Measurements from ENCODE around the gene SSBP3. TPM values are rescaled to one million over a fixed set of nuclear protein-coding genes. Genes with fewer than 3 reads are reported as not detected.

Gene SSBP3
- total RNA-seq, 1 donor from 2014 or later, result 27.1 TPM

DNA sequence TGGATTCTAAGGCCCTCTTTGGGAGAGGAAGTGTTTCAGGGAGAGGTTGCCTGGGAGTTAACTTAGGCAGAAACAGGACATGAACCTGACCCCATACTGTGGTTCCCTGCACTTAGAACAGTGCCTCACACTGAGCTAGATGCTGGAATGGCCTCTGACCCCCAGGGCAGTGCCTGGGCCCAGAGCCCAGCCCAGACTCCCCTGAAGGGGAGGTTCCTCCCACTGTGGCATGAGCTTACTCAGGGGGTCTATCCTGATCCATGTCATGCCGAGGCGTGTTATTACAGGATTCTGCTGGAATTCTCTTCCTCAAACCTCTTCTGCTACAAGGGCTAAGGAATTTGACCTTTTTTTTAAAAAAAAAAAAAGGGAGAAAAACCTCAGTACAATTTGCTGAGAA, 134.1 kb downstream of the SSBP3 start:
- H3K4me1 ChIP-seq (ENCODE audit: control insufficient read depth in 3 of 3, insufficient read depth in 3 of 3, low read length in 3 of 3), result peaks cover 58 to 77% (median 69%) of the 10 kb centered on the region in 3 donors
- peak overlapping the region; percentile 93 for H3K27ac ChIP-seq (ENCODE audit: low read depth, low read length)
- no peaks in the 10 kb centered on the region for H3K9me3 ChIP-seq (ENCODE audit: control insufficient read depth in 3 of 3, low read length in 3 of 3)
- H3K36me3 ChIP-seq (ENCODE audit: control insufficient read depth in 3 of 3, insufficient read depth in 3 of 3, low read length in 3 of 3), result no peaks in the 10 kb centered on the region
- H3K4me3 ChIP-seq (ENCODE audit: low read length in 3 of 3), result no peak overlapping the region
- H3K27me3 ChIP-seq (ENCODE audit: control insufficient read depth in 3 of 3, insufficient read depth in 3 of 3, low read length in 3 of 3), result no peaks in the 10 kb centered on the region
- H3K9ac ChIP-seq (ENCODE audit: low read depth in 1 of 3, low read length in 3 of 3), result peak overlapping the region; percentile 46 to 82 (median 57)

DNA sequence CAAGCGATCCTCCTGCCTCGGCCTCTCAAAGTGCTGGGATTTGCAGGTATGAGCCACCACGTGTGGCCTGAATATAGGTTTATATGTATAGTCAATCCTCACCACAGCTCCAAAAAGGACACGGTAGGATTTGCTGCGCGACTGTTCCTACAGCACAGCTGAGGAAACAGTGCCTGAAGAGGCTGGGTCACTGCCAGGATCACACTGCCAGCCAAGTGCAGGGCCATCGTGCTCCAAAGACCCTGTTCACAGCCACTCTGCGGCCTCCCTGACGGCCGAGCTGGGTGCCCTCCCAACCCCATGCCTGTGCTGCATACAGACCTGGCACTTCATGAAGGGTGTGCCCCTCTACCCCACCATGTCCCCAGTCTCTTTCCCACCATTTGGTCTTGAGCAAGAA, 134.9 kb downstream of the SSBP3 start:
- no peaks in the 10 kb centered on the region for H3K9me3 ChIP-seq (ENCODE audit: control insufficient read depth in 3 of 3, low read length in 3 of 3)
- H3K27ac ChIP-seq (ENCODE audit: low read depth, low read length), result no peak overlapping the region
- H3K4me1 ChIP-seq (ENCODE audit: control insufficient read depth in 3 of 3, insufficient read depth in 3 of 3, low read length in 3 of 3), result peaks cover 53 to 74% (median 66%) of the 10 kb centered on the region in 3 donors
- no peak overlapping the region for H3K9ac ChIP-seq (ENCODE audit: low read depth in 1 of 3, low read length in 3 of 3)
- H3K36me3 ChIP-seq (ENCODE audit: control insufficient read depth in 3 of 3, insufficient read depth in 3 of 3, low read length in 3 of 3), result no peaks in the 10 kb centered on the region
- H3K4me3 ChIP-seq (ENCODE audit: low read length in 3 of 3), result no peak overlapping the region
- H3K27me3 ChIP-seq (ENCODE audit: control insufficient read depth in 3 of 3, insufficient read depth in 3 of 3, low read length in 3 of 3), result no peaks in the 10 kb centered on the region

DNA sequence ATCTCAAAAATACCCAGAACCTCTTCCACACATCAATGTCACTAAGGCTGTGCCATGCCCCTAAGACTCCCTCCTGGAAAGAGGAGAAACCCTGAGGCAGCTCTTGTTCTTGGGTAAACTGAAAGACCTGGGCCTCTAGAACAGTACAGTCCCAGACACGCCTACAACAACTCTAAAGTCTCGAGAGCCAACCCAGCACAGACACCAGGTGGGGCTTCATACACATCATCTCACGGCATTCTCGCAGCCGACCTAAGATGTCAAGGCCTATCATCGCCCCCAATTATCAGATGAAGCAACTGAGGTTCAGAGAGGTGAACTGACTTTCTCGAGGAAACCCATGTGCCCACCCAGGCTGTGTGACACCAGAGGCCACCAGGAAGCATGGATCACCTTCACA, 135.7 kb downstream of the SSBP3 start:
- Histone ChIP-seq H3K36me3 (ENCODE audit: control insufficient read depth in 3 of 3, insufficient read depth in 3 of 3, low read length in 3 of 3) (no peaks in the 10 kb centered on the region), H3K4me1 (ENCODE audit: control insufficient read depth in 3 of 3, insufficient read depth in 3 of 3, low read length in 3 of 3) (peaks cover 46 to 68% (median 59%) of the 10 kb centered on the region in 3 donors), H3K4me3 (ENCODE audit: low read length in 3 of 3) (no peak overlapping the region), H3K27ac (ENCODE audit: low read depth, low read length) (no peak overlapping the region), H3K27me3 (ENCODE audit: control insufficient read depth in 3 of 3, insufficient read depth in 3 of 3, low read length in 3 of 3) (no peaks in the 10 kb centered on the region), H3K9me3 (ENCODE audit: control insufficient read depth in 3 of 3, low read length in 3 of 3) (no peaks in the 10 kb centered on the region), H3K9ac (ENCODE audit: low read depth in 1 of 3, low read length in 3 of 3) (no peak overlapping the region)

DNA sequence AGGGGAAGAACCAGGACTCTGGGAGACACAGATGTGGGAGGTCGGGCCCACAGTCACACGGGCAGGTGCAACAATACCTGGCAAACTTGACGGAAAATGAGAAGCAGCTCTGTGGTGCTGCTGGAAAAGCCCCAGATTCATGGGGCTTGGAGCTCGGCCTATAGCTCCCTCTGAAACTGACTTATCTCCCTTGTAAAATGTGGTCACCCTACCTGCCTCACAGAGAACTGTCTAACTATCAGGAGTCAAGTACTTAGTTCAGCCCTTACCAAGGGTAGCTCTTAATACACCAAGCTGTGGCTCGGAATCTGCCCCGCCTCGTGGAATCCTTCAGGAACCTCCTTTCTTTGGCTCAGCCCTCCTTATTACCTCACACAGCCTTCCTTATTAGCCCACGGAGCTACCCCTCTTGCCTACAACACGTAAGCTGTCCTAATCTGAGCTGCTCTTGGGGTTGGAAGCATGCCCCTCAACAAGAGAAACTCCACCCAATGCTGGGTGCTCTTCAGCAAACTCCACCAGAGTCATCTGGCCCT, 137.4 kb downstream of the SSBP3 start:
- Histone ChIP-seq H3K4me1 (ENCODE audit: control insufficient read depth in 3 of 3, insufficient read depth in 3 of 3, low read length in 3 of 3) (peaks cover 29 to 51% (median 42%) of the 10 kb centered on the region in 3 donors), H3K36me3 (ENCODE audit: control insufficient read depth in 3 of 3, insufficient read depth in 3 of 3, low read length in 3 of 3) (peaks cover 0 to 4% (median 0%) of the 10 kb centered on the region in 3 donors), H3K9ac (ENCODE audit: low read depth in 1 of 3, low read length in 3 of 3) (no peak overlapping the region), H3K27ac (ENCODE audit: low read depth, low read length) (no peak overlapping the region), H3K27me3 (ENCODE audit: control insufficient read depth in 3 of 3, insufficient read depth in 3 of 3, low read length in 3 of 3) (no peaks in the 10 kb centered on the region), H3K4me3 (ENCODE audit: low read length in 3 of 3) (no peak overlapping the region), H3K9me3 (ENCODE audit: control insufficient read depth in 3 of 3, low read length in 3 of 3) (no peaks in the 10 kb centered on the region)

DNA sequence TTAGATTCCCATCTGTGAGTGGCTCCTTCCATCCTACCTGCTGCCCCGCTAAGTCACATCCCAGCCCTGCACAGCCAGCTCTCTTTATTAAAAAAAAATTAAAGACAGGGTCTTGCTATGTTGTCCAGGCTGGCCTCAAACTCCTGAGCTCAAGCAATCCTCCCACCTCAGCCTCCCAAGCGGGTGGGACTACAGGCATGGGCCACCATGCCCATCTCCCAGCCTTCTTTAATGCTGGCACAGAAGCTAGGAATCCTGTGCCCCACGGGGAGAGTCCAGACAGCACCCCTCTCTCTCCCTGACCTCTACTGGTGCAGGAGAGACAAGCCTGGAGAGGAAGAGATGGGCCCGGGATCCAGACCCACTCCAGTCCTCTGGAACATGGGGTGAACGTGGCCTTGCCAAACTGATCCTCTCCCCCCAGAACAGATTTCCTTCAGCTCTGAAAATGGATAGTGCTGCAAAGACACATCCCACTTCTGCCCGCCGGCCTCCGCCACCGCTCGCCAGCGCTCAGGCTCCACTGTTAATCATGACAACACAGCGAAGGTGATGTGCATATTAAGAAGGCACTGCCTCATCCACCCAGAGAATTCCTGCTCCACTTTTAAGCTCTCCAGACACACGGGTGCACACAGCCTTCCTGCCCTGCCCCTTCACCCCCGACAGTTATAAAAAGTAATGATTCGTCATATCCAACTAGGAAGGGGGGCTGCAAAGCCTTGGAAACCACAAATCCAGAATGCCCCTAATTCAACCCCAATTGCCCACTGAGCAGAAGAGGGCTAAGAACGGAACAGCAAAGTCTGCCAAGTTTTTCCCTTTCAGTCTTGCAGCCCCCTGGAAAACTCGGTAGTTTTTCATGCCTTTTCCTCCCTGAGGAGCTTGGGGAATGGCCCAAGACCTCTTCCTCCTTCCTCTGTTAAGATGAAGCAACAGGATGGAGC, 138.1 kb downstream of the SSBP3 start:
- no peak overlapping the region for H3K27ac ChIP-seq (ENCODE audit: low read depth, low read length)
- H3K36me3 ChIP-seq (ENCODE audit: control insufficient read depth in 3 of 3, insufficient read depth in 3 of 3, low read length in 3 of 3), result peaks cover 0 to 4% (median 0%) of the 10 kb centered on the region in 3 donors
- no peak overlapping the region for H3K9ac ChIP-seq (ENCODE audit: low read depth in 1 of 3, low read length in 3 of 3)
- no peaks in the 10 kb centered on the region for H3K27me3 ChIP-seq (ENCODE audit: control insufficient read depth in 3 of 3, insufficient read depth in 3 of 3, low read length in 3 of 3)
- H3K4me1 ChIP-seq (ENCODE audit: control insufficient read depth in 3 of 3, insufficient read depth in 3 of 3, low read length in 3 of 3), result peaks cover 21 to 48% (median 37%) of the 10 kb centered on the region in 3 donors
- H3K9me3 ChIP-seq (ENCODE audit: control insufficient read depth in 3 of 3, low read length in 3 of 3), result no peaks in the 10 kb centered on the region
- no peak overlapping the region for H3K4me3 ChIP-seq (ENCODE audit: low read length in 3 of 3)

DNA sequence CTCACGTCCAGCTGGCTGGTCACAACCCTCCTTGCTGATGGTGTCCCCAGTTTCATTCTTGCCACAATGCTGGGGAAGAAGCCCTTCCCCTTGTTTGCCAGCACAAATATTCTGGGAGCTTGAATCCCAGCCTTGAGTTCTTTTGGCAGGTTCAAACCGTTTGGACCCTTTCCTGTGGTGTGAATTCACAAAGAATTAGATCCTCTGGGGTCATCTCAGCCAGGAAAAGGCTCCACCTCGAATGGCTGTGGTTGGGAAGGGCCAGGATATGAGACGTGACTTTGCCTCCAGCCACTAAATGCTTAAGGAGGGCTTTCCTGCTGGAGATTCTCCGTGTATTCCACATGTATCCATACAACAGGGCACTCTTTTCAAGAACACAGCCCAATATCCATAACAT, 139.3 kb downstream of the SSBP3 start:
- H3K36me3 ChIP-seq (ENCODE audit: control insufficient read depth in 3 of 3, insufficient read depth in 3 of 3, low read length in 3 of 3), result peaks cover 0 to 4% (median 0%) of the 10 kb centered on the region in 3 donors
- H3K27ac ChIP-seq (ENCODE audit: low read depth, low read length), result no peak overlapping the region
- H3K9ac ChIP-seq (ENCODE audit: low read depth in 1 of 3, low read length in 3 of 3), result peak overlapping the region in 1 of 3 donors; percentile 16
- no peak overlapping the region for H3K4me3 ChIP-seq (ENCODE audit: low read length in 3 of 3)
- H3K27me3 ChIP-seq (ENCODE audit: control insufficient read depth in 3 of 3, insufficient read depth in 3 of 3, low read length in 3 of 3), result no peaks in the 10 kb centered on the region
- peaks cover 14 to 38% (median 29%) of the 10 kb centered on the region in 3 donors for H3K4me1 ChIP-seq (ENCODE audit: control insufficient read depth in 3 of 3, insufficient read depth in 3 of 3, low read length in 3 of 3)
- no peaks in the 10 kb centered on the region for H3K9me3 ChIP-seq (ENCODE audit: control insufficient read depth in 3 of 3, low read length in 3 of 3)

DNA sequence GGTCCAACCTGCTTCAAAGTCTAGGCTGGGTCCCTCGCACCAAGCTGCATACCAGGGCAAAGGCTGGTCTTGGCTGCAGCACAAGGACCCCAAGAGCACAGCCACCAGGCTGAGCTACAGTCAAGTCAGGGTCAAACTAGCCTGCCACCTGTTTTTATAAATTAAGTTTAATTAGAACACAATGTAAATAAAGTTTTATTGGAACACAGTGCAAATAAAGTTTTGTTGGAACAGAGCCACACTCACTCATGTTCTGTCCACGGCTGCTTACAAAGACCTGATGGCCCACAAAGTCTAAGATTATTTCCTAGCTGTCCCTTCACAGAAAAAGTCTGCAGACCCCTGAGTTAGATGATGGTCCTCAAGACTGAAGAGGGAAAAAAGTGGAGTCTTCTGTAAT, 140.0 kb downstream of the SSBP3 start:
- Histone ChIP-seq H3K36me3 (ENCODE audit: control insufficient read depth in 3 of 3, insufficient read depth in 3 of 3, low read length in 3 of 3) (peaks cover 0 to 4% (median 0%) of the 10 kb centered on the region in 3 donors), H3K4me1 (ENCODE audit: control insufficient read depth in 3 of 3, insufficient read depth in 3 of 3, low read length in 3 of 3) (peaks cover 11 to 38% (median 25%) of the 10 kb centered on the region in 3 donors), H3K27me3 (ENCODE audit: control insufficient read depth in 3 of 3, insufficient read depth in 3 of 3, low read length in 3 of 3) (no peaks in the 10 kb centered on the region), H3K4me3 (ENCODE audit: low read length in 3 of 3) (no peak overlapping the region), H3K27ac (ENCODE audit: low read depth, low read length) (no peak overlapping the region), H3K9ac (ENCODE audit: low read depth in 1 of 3, low read length in 3 of 3) (no peak overlapping the region), H3K9me3 (ENCODE audit: control insufficient read depth in 3 of 3, low read length in 3 of 3) (no peaks in the 10 kb centered on the region)

DNA sequence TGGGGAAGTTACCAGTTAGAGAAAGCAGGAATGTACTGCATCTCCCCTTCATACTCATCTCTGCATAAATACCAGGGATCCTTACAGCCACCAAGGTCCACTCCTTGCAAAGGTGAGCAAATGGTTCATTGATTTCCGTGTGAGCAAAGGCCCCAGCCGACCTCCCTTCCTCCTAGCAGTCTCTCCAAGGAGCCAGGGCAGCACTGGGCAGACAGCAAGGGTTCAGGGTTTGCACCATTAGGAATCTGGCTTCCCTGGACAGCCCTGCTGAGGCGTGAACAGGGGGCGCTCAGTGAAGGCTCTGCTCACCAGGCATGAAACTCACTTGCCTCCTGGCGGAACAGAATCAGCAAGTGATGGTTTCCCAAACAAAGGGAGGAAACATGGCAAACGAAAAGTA, 140.5 kb downstream of the SSBP3 start:
- Histone ChIP-seq H3K27ac (ENCODE audit: low read depth, low read length) (no peak overlapping the region), H3K4me3 (ENCODE audit: low read length in 3 of 3) (no peak overlapping the region), H3K27me3 (ENCODE audit: control insufficient read depth in 3 of 3, insufficient read depth in 3 of 3, low read length in 3 of 3) (no peaks in the 10 kb centered on the region), H3K4me1 (ENCODE audit: control insufficient read depth in 3 of 3, insufficient read depth in 3 of 3, low read length in 3 of 3) (peaks cover 13 to 38% (median 29%) of the 10 kb centered on the region in 3 donors), H3K9me3 (ENCODE audit: control insufficient read depth in 3 of 3, low read length in 3 of 3) (no peaks in the 10 kb centered on the region), H3K9ac (ENCODE audit: low read depth in 1 of 3, low read length in 3 of 3) (no peak overlapping the region), H3K36me3 (ENCODE audit: control insufficient read depth in 3 of 3, insufficient read depth in 3 of 3, low read length in 3 of 3) (peaks cover 0 to 6% (median 0%) of the 10 kb centered on the region in 3 donors)

DNA sequence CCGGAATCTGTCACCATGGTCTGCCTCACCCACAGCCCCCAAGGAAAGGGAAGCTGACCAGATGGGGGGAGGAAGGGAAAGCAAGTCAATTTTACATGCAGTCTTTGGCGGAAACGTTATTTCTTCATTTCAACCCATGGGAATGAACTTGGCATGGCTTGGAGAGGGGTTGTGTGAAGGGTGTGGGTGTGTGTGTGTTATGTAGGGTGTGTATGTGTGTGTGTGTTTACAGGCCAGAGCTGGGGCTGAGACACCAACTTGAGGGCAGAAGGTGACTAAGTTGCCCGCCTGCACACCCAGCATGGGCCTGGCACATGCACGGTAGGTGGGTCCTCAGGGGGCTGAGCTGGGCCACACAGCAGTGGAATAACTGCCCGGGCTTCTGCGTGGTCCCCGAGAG, 141.1 kb downstream of the SSBP3 start:
- Histone ChIP-seq H3K4me1 (ENCODE audit: control insufficient read depth in 3 of 3, insufficient read depth in 3 of 3, low read length in 3 of 3) (peaks cover 19 to 36% (median 34%) of the 10 kb centered on the region in 3 donors), H3K27ac (ENCODE audit: low read depth, low read length) (no peak overlapping the region), H3K27me3 (ENCODE audit: control insufficient read depth in 3 of 3, insufficient read depth in 3 of 3, low read length in 3 of 3) (no peaks in the 10 kb centered on the region)

More for the DNA sequence above, 141.1 kb downstream of the SSBP3 start:
- no peak overlapping the region for H3K4me3 ChIP-seq (ENCODE audit: low read length in 3 of 3)
- H3K9ac ChIP-seq (ENCODE audit: low read depth in 1 of 3, low read length in 3 of 3), result no peak overlapping the region
- H3K36me3 ChIP-seq (ENCODE audit: control insufficient read depth in 3 of 3, insufficient read depth in 3 of 3, low read length in 3 of 3), result peaks cover 0 to 6% (median 0%) of the 10 kb centered on the region in 3 donors
- no peaks in the 10 kb centered on the region for H3K9me3 ChIP-seq (ENCODE audit: control insufficient read depth in 3 of 3, low read length in 3 of 3)

Data from skeletal muscle tissue (tissue), 4 donors.